Omental fat pad (tissue), 4 donors: Measurements from ENCODE around the gene ZNF699. TPM values are rescaled to one million over a fixed set of nuclear protein-coding genes. Genes with fewer than 3 reads are reported as not detected.

Source experiments
- ATAC-seq: fragments of 150-250 bp; one replicate; pipeline ENCODE4 v1.9.1; 2016; ENCODE audit warnings: mild to moderate bottlenecking, moderate library complexity; ENCODE audit not compliant: low FRiP score
- DNase-seq: peaks from one replicate; pipeline ENCODE4 v3.0.0-alpha.2; 2019; ENCODE audit warnings: low spot score
- CTCF ChIP-seq, 3 donors: fragments of 450-650 bp; IDR thresholded peaks; one replicate each; pipeline ENCODE4 v1.5.1; 2016 to 2017; ENCODE audit warnings: antibody characterized with exemption in 3 of 3, mild to moderate bottlenecking in 3 of 3, moderate library complexity in 2 of 3
- total RNA-seq, 4 donors: library from RNA; depleted of rRNA; stranded (reverse); fragments of >200 nt; gene quantifications; one replicate each; pipeline ENCODE4 v1.1.0, GENCODE V29; 2016

ZNF699 gene
- total RNA-seq, 4 donors from 2014 or later, result 3.7 to 12.9 (median 7.2) TPM

GRCh38 chr19:9251236-9251635 lies 58.4 kb downstream of the ZNF699 start:
- DNase-seq (no peak), ATAC-seq (no peak)
- TF ChIP-seq CTCF (IDR thresholded peaks at IDR 0.05), result no peak

DNA sequence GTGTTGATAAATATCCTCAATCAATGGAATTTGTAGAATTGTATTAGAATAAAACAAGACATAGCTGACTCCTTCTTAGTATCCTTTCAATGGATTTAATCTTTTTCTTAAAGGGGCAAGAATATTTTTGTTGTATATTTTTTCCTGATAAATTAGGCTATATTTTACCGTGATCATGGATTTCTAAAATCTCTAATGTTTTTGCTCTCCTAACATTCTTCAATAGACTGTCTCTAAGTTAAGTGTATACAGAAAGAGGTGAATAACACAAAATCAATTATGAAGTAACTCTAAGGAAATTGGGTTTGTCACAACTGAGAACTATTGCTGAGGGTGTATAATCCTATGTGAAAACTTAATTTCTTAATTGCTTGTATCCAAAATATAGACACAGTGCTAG lies 59.0 kb downstream of the ZNF699 start, which contains the start of gene OR7E24:
OR7E24 (plus strand) TSS at position 301 of the 400 bp plus-strand sequence. CDS start 114 bp downstream, outside the sequence.
- no peak for ATAC-seq
- TF ChIP-seq CTCF (IDR thresholded peaks at IDR 0.05), result no peak
- DNase-seq, result no peak

Other genes with a start within 250 kb of the ZNF699 start
- gene OR1M1, start 222.8 kb downstream of the ZNF699 start, total RNA-seq, result not detected
- not detected for gene OR7G2, start 202.4 kb downstream of the ZNF699 start, total RNA-seq
- gene OR7G1, start 194.1 kb downstream of the ZNF699 start, total RNA-seq, result not detected
- gene OR7G3, start 182.9 kb downstream of the ZNF699 start, total RNA-seq, result not detected
- 10 to 100 TPM; 18.2 to 33.5 (median 19.0) TPM for gene ZNF317, start 169.4 kb downstream of the ZNF699 start, total RNA-seq
- gene OR7D2, start 130.9 kb downstream of the ZNF699 start, total RNA-seq, result not detected
- gene OR7D4, start 90.2 kb downstream of the ZNF699 start, total RNA-seq, result not detected
- gene OR7E24, start 58.9 kb downstream of the ZNF699 start, total RNA-seq, result not detected
- gene ZNF559, start 14.3 kb upstream of the ZNF699 start, total RNA-seq, result 10 to 100 TPM in 3 of 4 donors, 1 to 10 TPM in 1; 7.8 to 33.6 (median 11.5) TPM
- gene ZNF177, start 53.2 kb upstream of the ZNF699 start, total RNA-seq, result 10 to 100 TPM in 1 of 4 donors, 1 to 10 TPM in 3; 1.8 to 10.2 (median 2.9) TPM
- 10 to 100 TPM; 15.6 to 28.4 (median 20.3) TPM for gene ZNF266, start 125.7 kb upstream of the ZNF699 start, total RNA-seq
- gene ZNF560, start 188.8 kb upstream of the ZNF699 start, total RNA-seq, result under 1 TPM in 1 of 4 donors, not detected in 3; 0.79 TPM
- 10 to 100 TPM; 10.0 to 21.1 (median 11.4) TPM for gene ZNF426, start 228.8 kb upstream of the ZNF699 start, total RNA-seq